Activated CD8-positive, alpha-beta T cell treated with anti-CD3 and anti-CD28 coated beads for 36 hours (primary cell): ENCODE measurements around the gene PSEN1. TPM values are rescaled to one million over a fixed set of nuclear protein-coding genes. Genes with fewer than 3 reads are reported as not detected.
A peak's percentile ranks its signal among the peaks of the same experiment; 100 is the strongest.

Experiments
- ATAC-seq: fragments of 200-7000 bp; cut with Tn5 transposase; one replicate; pipeline ENCODE4 v1.10.0; 2021; ENCODE audit warnings: mild to moderate bottlenecking, moderate library complexity
- CTCF ChIA-PET: fragments of 350-600 bp; sonication (Branson Sonifier 250); formaldehyde crosslinking; loops from one replicate; lab custom pipeline; 2021; ENCODE audit warnings: antibody characterized with exemption; lab: Charles Lee
- POLR2A ChIA-PET: fragments of 350-600 bp; sonication (Branson Sonifier 250); formaldehyde crosslinking; loops from one replicate; lab custom pipeline; 2021; ENCODE audit warnings: antibody characterized with exemption; lab: Charles Lee
- DNase-seq: peaks from one replicate; pipeline ENCODE4 v3.0.0-alpha.2; 2020
- H3K27ac Mint-ChIP-seq: one replicate; pipeline ENCODE4 v1.8.0; 2021; ENCODE audit warnings: mild to moderate bottlenecking, mixed read lengths
- H3K27me3 Mint-ChIP-seq: one replicate; pipeline ENCODE4 v1.8.0; 2021; ENCODE audit warnings: mixed read lengths
- H3K36me3 Mint-ChIP-seq: one replicate; pipeline ENCODE4 v1.8.0; 2021; ENCODE audit warnings: low read depth, mixed read lengths
- H3K4me1 Mint-ChIP-seq: one replicate; pipeline ENCODE4 v1.8.0; 2021; ENCODE audit warnings: low read depth, mixed read lengths
- H3K4me3 Mint-ChIP-seq: one replicate; pipeline ENCODE4 v1.8.0; 2021; ENCODE audit warnings: mild to moderate bottlenecking, moderate library complexity, mixed read lengths
- H3K9me3 Mint-ChIP-seq: one replicate; pipeline ENCODE4 v1.8.0; 2021; ENCODE audit warnings: mixed read lengths
- CTCF ChIP-seq: fragments of 200-600 bp; IDR thresholded peaks from one replicate; pipeline ENCODE4 v1.8.0; 2022; ENCODE audit warnings: antibody characterized with exemption, mild to moderate bottlenecking
- intact Hi-C: fragments of 100-400 bp; cut with micrococcal nuclease; formaldehyde crosslinking; loops from one replicate; pipeline ENCODE4 v1.10.0; 2022
- total RNA-seq, 2 experiments: library from RNA; stranded (reverse); gene quantifications; one replicate each; pipeline ENCODE4 v1.2.3, GENCODE V29; 2021

PSEN1 gene
- total RNA-seq, 2 experiments from 2014 or later, result 23.1 to 23.2 TPM

- intact Hi-C loops, result no loop called here
- H3K27me3 Mint-ChIP-seq, result no peaks in the 10 kb centered on the region
- H3K9me3 Mint-ChIP-seq, result no peaks in the 10 kb centered on the region
- no peak for DNase-seq
- TF ChIP-seq CTCF, result no peak
- peaks cover 5% of the 10 kb centered on the region for H3K4me1 Mint-ChIP-seq
- ChIA-PET CTCF (no interaction called here), POLR2A (no interaction called here)
- no peak for ATAC-seq
- H3K36me3 Mint-ChIP-seq, result no peaks in the 10 kb centered on the region
- H3K27ac Mint-ChIP-seq, result no peak overlapping the region
- H3K4me3 Mint-ChIP-seq, result no peak overlapping the region
Measured at GRCh38 chr14:73253721-73254120, 117.4 kb downstream of the PSEN1 start.

GRCh38 chr14:73254247-73255004 is 118.1 kb downstream of the PSEN1 start:
- Mint-ChIP-seq H3K9me3 (no peaks in the 10 kb centered on the region), H3K27me3 (no peaks in the 10 kb centered on the region), H3K36me3 (no peaks in the 10 kb centered on the region), H3K27ac (no peak overlapping the region), H3K4me1 (peaks cover 5% of the 10 kb centered on the region), H3K4me3 (no peak overlapping the region)
- POLR2A ChIA-PET, result no interaction called here
- intact Hi-C loops, result no loop called here
- no peak for ATAC-seq
- CTCF ChIA-PET, result no interaction called here
- no peak for DNase-seq
- TF ChIP-seq CTCF, result no peak

- DNase-seq (no peak), ATAC-seq (no peak)
- Mint-ChIP-seq H3K9me3 (no peaks in the 10 kb centered on the region), H3K27ac (no peak overlapping the region), H3K4me3 (no peak overlapping the region), H3K36me3 (no peaks in the 10 kb centered on the region), H3K27me3 (no peaks in the 10 kb centered on the region), H3K4me1 (peaks cover 5% of the 10 kb centered on the region)
- intact Hi-C loops, result no loop called here
- POLR2A ChIA-PET, result no interaction called here
- CTCF ChIA-PET, result no interaction called here
- TF ChIP-seq CTCF, result no peak
Measured at GRCh38 chr14:73255005-73255400, 118.7 kb downstream of the PSEN1 start.

GRCh38 chr14:73255693-73256225 is 119.5 kb downstream of the PSEN1 start:
- H3K36me3 Mint-ChIP-seq, result no peaks in the 10 kb centered on the region
- H3K27me3 Mint-ChIP-seq, result no peaks in the 10 kb centered on the region
- DNase-seq (no peak), ATAC-seq (no peak)
- H3K4me3 Mint-ChIP-seq, result no peak overlapping the region
- no peaks in the 10 kb centered on the region for H3K9me3 Mint-ChIP-seq
- ChIA-PET CTCF (interaction anchor here (1.0 kb wide), 1 partner anchor 216 kb away, joined by 3 read pairs; no protein-coding TSS in a partner anchor), POLR2A (no interaction called here)
- no peak overlapping the region for H3K27ac Mint-ChIP-seq
- TF ChIP-seq CTCF, result no peak
- H3K4me1 Mint-ChIP-seq, result peaks cover 5% of the 10 kb centered on the region
- intact Hi-C loops, result no loop called here

- Mint-ChIP-seq H3K36me3 (no peaks in the 10 kb centered on the region), H3K4me3 (no peak overlapping the region), H3K27ac (no peak overlapping the region), H3K4me1 (peaks cover 5% of the 10 kb centered on the region), H3K9me3 (no peaks in the 10 kb centered on the region), H3K27me3 (no peaks in the 10 kb centered on the region)
- DNase-seq (peak; percentile 33), ATAC-seq (peak; percentile 39)
- ChIA-PET POLR2A (interaction anchor here (0.6 kb wide), 2 partner anchors 14 to 147 kb away, joined by 3 read pairs; no protein-coding TSS in a partner anchor), CTCF (interaction anchor here (0.9 kb wide), 1 partner anchor 37 kb away, joined by 4 read pairs; no protein-coding TSS in a partner anchor)
- TF ChIP-seq CTCF, result no peak
- intact Hi-C loops, result no loop called here
Measured at GRCh38 chr14:73258076-73258475, 121.8 kb downstream of the PSEN1 start.
